SKM-1 (cell line): ENCODE results near the gene CRACDL.

Source experiments
- DNase-seq: peaks from one replicate; lab custom pipeline; 2025; ENCODE audit not compliant: unreplicated experiment; lab: John Stamatoyannopoulos, UW

CRACDL gene

GRCh38 chr2:98826856-98827255 lies 109.2 kb downstream of the CRACDL start:
- no peak for DNase-seq

GRCh38 chr2:98825858-98826257 lies 110.2 kb downstream of the CRACDL start:
- no peak for DNase-seq

GRCh38 chr2:98825404-98825803 lies 110.6 kb downstream of the CRACDL start:
- DNase-seq: no peak

- no peak for DNase-seq
These were observed 111.0 kb downstream of the CRACDL start for GRCh38 chr2:98825020-98825350.

GRCh38 chr2:98824256-98825019 lies 111.6 kb downstream of the CRACDL start:
- DNase-seq: peak; percentile 63

- DNase-seq: no peak
These were observed 112.5 kb downstream of the CRACDL start for GRCh38 chr2:98823196-98824170.

- DNase-seq: no peak
These were observed 113.5 kb downstream of the CRACDL start for GRCh38 chr2:98822301-98823164.

- DNase-seq: no peak
These were observed 114.3 kb downstream of the CRACDL start for GRCh38 chr2:98821629-98822135.

GRCh38 chr2:98819231-98819766 lies 116.7 kb downstream of the CRACDL start:
- no peak for DNase-seq

- DNase-seq: no peak
These were observed 117.9 kb downstream of the CRACDL start for GRCh38 chr2:98818164-98818563.

- no peak for DNase-seq
These were observed 119.7 kb downstream of the CRACDL start for GRCh38 chr2:98816281-98816680.

GRCh38 chr2:98815795-98816194 lies 120.2 kb downstream of the CRACDL start:
- no peak for DNase-seq

- no peak for DNase-seq
These were observed 124.3 kb downstream of the CRACDL start for GRCh38 chr2:98811766-98812165.

- no peak for DNase-seq
These were observed 125.5 kb downstream of the CRACDL start for GRCh38 chr2:98810588-98810928.

GRCh38 chr2:98809878-98810587 lies 126.0 kb downstream of the CRACDL start:
- no peak for DNase-seq

GRCh38 chr2:98809116-98809515 lies 126.9 kb downstream of the CRACDL start:
- no peak for DNase-seq

- DNase-seq: no peak
These were observed 127.5 kb downstream of the CRACDL start for GRCh38 chr2:98808546-98808945.

- DNase-seq: no peak
These were observed 128.1 kb downstream of the CRACDL start for GRCh38 chr2:98807929-98808328.

GRCh38 chr2:98807221-98807620 lies 128.8 kb downstream of the CRACDL start:
- no peak for DNase-seq

GRCh38 chr2:98806236-98806697 lies 129.8 kb downstream of the CRACDL start:
- no peak for DNase-seq
